GM23338 (cell line): ENCODE data around the gene SP5.

Source experiments
- CREB1 ChIP-seq: fragments of 250-450 bp; sonication (Bioruptor Pico); IDR thresholded peaks from 2 replicates; pipeline ENCODE4 v1.5.0; 2020; ENCODE audit warnings: low read depth, mild to moderate bottlenecking, moderate library complexity
- EZH2 ChIP-seq: fragments of 200-600 bp; sonication (generic); IDR thresholded peaks from one replicate; pipeline ENCODE4 v1.8.0; 2017; ENCODE audit warnings: antibody characterized with exemption, mild to moderate bottlenecking, low read depth; ENCODE audit not compliant: unreplicated experiment
- EZH2phosphoT487 ChIP-seq: fragments of 200-600 bp; sonication (generic); IDR thresholded peaks from one replicate; pipeline ENCODE4 v1.8.1; 2018; ENCODE audit warnings: antibody characterized with exemption; ENCODE audit not compliant: unreplicated experiment
- JUNB ChIP-seq: IDR thresholded peaks from one replicate; pipeline ENCODE4 v1.6.1; 2016; ENCODE audit warnings: antibody characterized with exemption; ENCODE audit not compliant: unreplicated experiment
- NANOG ChIP-seq: IDR thresholded peaks from 2 replicates; pipeline ENCODE4 v1.6.1; 2016; ENCODE audit warnings: antibody characterized with exemption, borderline replicate concordance
- POLR2AphosphoS5 ChIP-seq: IDR thresholded peaks from 2 replicates; pipeline ENCODE4 v1.6.1; 2016; ENCODE audit warnings: antibody characterized with exemption, low read depth
- REST ChIP-seq: IDR thresholded peaks from one replicate; pipeline ENCODE4 v1.6.1; 2018; ENCODE audit warnings: antibody characterized with exemption; ENCODE audit not compliant: unreplicated experiment
- STAT1 ChIP-seq: IDR thresholded peaks from one replicate; pipeline ENCODE4 v1.6.1; 2016; ENCODE audit warnings: antibody characterized with exemption; ENCODE audit not compliant: unreplicated experiment
- ZNF114 ChIP-seq: fragments of 250-450 bp; sonication (Bioruptor Pico); IDR thresholded peaks from 2 replicates; pipeline ENCODE4 v1.5.0; 2020; ENCODE audit warnings: mild to moderate bottlenecking, moderate library complexity
- ZNF331 ChIP-seq: fragments of 250-450 bp; sonication (Bioruptor Pico); IDR thresholded peaks from 2 replicates; pipeline ENCODE4 v1.5.0; 2020; ENCODE audit warnings: low read depth, mild to moderate bottlenecking, moderate library complexity
- TF ChIP-seq, protein P1 (sequence below), 2 experiments: fragments of 200-600 bp in 1 of 2; sonication (generic) in 1 of 2; conservative IDR thresholded peaks; 2 replicates each; pipeline versions ENCODE4 v1.5.1 to v1.6.1; 2016 to 2017; ENCODE audit warnings: antibody characterized with exemption in 2 of 2, low read depth in 2 of 2, mild to moderate bottlenecking in 2 of 2, moderate library complexity in 1 of 2
- TF ChIP-seq, protein P2 (sequence below): IDR thresholded peaks from 2 replicates; pipeline ENCODE4 v1.6.1; 2016; ENCODE audit warnings: antibody characterized with exemption
- TF ChIP-seq, protein P3 (sequence below): fragments of 250-450 bp; sonication (Bioruptor Pico); IDR thresholded peaks from 2 replicates; pipeline ENCODE4 v1.5.0; 2020; ENCODE audit warnings: mild to moderate bottlenecking, moderate library complexity

DNA sequence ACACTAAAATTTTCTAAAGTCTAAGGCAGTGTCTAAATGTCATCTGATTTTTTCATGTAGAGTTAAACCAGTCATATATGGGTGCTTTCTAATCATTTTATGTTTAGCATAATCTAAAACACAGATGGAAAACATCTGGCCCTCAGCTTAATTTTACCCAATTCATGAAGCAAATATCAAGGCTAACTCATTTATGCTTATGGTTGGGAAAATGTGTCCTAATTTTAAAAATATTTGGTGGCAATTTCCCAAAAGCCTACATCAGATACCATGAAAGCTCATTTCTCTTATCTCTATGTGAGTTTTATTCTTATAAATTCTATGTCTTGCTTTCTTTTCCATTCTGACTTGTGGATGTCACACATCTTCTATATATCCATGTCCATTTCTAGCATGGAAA is 7.2 kb downstream of the SP5 start:
- TF ChIP-seq POLR2AphosphoS5 (no peak), EZH2 (no peak), REST (no peak), CREB1 (CRISPR knock-in tag) (no peak), ZNF114 (no peak), EZH2phosphoT487 (no peak), NANOG (no peak), JUNB (no peak), STAT1 (no peak), ZNF331 (CRISPR knock-in tag) (no peak)
- TF ChIP-seq, protein P1, sequence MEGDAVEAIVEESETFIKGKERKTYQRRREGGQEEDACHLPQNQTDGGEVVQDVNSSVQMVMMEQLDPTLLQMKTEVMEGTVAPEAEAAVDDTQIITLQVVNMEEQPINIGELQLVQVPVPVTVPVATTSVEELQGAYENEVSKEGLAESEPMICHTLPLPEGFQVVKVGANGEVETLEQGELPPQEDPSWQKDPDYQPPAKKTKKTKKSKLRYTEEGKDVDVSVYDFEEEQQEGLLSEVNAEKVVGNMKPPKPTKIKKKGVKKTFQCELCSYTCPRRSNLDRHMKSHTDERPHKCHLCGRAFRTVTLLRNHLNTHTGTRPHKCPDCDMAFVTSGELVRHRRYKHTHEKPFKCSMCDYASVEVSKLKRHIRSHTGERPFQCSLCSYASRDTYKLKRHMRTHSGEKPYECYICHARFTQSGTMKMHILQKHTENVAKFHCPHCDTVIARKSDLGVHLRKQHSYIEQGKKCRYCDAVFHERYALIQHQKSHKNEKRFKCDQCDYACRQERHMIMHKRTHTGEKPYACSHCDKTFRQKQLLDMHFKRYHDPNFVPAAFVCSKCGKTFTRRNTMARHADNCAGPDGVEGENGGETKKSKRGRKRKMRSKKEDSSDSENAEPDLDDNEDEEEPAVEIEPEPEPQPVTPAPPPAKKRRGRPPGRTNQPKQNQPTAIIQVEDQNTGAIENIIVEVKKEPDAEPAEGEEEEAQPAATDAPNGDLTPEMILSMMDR (conservative IDR thresholded peaks at IDR 0.05; ENCODE audit: low read depth in 2 of 2): no peak
- TF ChIP-seq, protein P2, sequence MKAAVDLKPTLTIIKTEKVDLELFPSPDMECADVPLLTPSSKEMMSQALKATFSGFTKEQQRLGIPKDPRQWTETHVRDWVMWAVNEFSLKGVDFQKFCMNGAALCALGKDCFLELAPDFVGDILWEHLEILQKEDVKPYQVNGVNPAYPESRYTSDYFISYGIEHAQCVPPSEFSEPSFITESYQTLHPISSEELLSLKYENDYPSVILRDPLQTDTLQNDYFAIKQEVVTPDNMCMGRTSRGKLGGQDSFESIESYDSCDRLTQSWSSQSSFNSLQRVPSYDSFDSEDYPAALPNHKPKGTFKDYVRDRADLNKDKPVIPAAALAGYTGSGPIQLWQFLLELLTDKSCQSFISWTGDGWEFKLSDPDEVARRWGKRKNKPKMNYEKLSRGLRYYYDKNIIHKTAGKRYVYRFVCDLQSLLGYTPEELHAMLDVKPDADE: no peak
- TF ChIP-seq, protein P3, sequence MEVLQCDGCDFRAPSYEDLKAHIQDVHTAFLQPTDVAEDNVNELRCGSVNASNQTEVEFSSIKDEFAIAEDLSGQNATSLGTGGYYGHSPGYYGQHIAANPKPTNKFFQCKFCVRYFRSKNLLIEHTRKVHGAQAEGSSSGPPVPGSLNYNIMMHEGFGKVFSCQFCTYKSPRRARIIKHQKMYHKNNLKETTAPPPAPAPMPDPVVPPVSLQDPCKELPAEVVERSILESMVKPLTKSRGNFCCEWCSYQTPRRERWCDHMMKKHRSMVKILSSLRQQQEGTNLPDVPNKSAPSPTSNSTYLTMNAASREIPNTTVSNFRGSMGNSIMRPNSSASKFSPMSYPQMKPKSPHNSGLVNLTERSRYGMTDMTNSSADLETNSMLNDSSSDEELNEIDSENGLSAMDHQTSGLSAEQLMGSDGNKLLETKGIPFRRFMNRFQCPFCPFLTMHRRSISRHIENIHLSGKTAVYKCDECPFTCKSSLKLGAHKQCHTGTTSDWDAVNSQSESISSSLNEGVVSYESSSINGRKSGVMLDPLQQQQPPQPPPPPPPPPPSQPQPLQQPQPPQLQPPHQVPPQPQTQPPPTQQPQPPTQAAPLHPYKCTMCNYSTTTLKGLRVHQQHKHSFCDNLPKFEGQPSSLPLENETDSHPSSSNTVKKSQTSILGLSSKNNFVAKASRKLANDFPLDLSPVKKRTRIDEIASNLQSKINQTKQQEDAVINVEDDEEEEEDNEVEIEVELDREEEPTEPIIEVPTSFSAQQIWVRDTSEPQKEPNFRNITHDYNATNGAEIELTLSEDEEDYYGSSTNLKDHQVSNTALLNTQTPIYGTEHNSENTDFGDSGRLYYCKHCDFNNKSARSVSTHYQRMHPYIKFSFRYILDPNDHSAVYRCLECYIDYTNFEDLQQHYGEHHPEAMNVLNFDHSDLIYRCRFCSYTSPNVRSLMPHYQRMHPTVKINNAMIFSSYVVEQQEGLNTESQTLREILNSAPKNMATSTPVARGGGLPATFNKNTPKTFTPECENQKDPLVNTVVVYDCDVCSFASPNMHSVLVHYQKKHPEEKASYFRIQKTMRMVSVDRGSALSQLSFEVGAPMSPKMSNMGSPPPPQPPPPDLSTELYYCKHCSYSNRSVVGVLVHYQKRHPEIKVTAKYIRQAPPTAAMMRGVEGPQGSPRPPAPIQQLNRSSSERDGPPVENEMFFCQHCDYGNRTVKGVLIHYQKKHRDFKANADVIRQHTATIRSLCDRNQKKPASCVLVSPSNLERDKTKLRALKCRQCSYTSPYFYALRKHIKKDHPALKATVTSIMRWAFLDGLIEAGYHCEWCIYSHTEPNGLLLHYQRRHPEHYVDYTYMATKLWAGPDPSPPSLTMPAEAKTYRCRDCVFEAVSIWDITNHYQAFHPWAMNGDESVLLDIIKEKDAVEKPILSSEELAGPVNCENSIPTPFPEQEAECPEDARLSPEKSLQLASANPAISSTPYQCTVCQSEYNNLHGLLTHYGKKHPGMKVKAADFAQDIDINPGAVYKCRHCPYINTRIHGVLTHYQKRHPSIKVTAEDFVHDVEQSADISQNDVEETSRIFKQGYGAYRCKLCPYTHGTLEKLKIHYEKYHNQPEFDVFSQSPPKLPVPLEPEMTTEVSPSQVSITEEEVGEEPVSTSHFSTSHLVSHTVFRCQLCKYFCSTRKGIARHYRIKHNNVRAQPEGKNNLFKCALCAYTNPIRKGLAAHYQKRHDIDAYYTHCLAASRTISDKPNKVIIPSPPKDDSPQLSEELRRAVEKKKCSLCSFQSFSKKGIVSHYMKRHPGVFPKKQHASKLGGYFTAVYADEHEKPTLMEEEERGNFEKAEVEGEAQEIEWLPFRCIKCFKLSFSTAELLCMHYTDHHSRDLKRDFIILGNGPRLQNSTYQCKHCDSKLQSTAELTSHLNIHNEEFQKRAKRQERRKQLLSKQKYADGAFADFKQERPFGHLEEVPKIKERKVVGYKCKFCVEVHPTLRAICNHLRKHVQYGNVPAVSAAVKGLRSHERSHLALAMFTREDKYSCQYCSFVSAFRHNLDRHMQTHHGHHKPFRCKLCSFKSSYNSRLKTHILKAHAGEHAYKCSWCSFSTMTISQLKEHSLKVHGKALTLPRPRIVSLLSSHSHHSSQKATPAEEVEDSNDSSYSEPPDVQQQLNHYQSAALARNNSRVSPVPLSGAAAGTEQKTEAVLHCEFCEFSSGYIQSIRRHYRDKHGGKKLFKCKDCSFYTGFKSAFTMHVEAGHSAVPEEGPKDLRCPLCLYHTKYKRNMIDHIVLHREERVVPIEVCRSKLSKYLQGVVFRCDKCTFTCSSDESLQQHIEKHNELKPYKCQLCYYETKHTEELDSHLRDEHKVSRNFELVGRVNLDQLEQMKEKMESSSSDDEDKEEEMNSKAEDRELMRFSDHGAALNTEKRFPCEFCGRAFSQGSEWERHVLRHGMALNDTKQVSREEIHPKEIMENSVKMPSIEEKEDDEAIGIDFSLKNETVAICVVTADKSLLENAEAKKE: no peak
